ENCODE data around the gene GRHL3.

GRHL3 gene

GRCh38 chr1:24327486-24327885 is 8.3 kb downstream of the GRHL3 start:
- 0 out of 2 replicates have a peak, but pooled peaks cover 1% of the 10 kb centered on the region for H3K4me1 ChIP-seq (ENCODE audit: control insufficient read depth, insufficient read depth, low read length)
- DNase-seq (ENCODE audit: low read depth, low spot score) = no peak
- H3K36me3 ChIP-seq (ENCODE audit: control insufficient read depth, insufficient read depth, low read length) = no peaks in the 10 kb centered on the region
- H3K27me3 ChIP-seq (ENCODE audit: control insufficient read depth, insufficient read depth, low read length) = peaks cover 2% of the 10 kb centered on the region; the same call in 1 of the 2 replicates
- H3K4me3 ChIP-seq (ENCODE audit: low read length) = no peak overlapping the region
- H3K9me3 ChIP-seq (ENCODE audit: control insufficient read depth, insufficient read depth, low read length) = no peaks in the 10 kb centered on the region
- H3K27ac ChIP-seq (ENCODE audit: low read length) = no peak overlapping the region

- Histone ChIP-seq H3K27ac (ENCODE audit: low read length) (no peak overlapping the region), H3K4me3 (ENCODE audit: low read length) (no peak overlapping the region), H3K9me3 (ENCODE audit: control insufficient read depth, insufficient read depth, low read length) (no peaks in the 10 kb centered on the region), H3K36me3 (ENCODE audit: control insufficient read depth, insufficient read depth, low read length) (no peaks in the 10 kb centered on the region), H3K27me3 (ENCODE audit: control insufficient read depth, insufficient read depth, low read length) (0 out of 2 replicates have a peak, but pooled peaks cover 2% of the 10 kb centered on the region), H3K4me1 (ENCODE audit: control insufficient read depth, insufficient read depth, low read length) (0 out of 2 replicates have a peak, but pooled peaks cover 1% of the 10 kb centered on the region)
- no peak for DNase-seq (ENCODE audit: low read depth, low spot score)
- WGBS (ENCODE audit: insufficient coverage, insufficient read length) = no CpG with 5 or more reads among the region's 2 CpGs
Measured at GRCh38 chr1:24327891-24328290, 8.7 kb downstream of the GRHL3 start.

GRCh38 chr1:24329331-24329730 is 10.2 kb downstream of the GRHL3 start:
- Histone ChIP-seq H3K27me3 (ENCODE audit: control insufficient read depth, insufficient read depth, low read length) (no peaks in the 10 kb centered on the region), H3K4me3 (ENCODE audit: low read length) (no peak overlapping the region), H3K36me3 (ENCODE audit: control insufficient read depth, insufficient read depth, low read length) (no peaks in the 10 kb centered on the region), H3K27ac (ENCODE audit: low read length) (no peak overlapping the region), H3K9me3 (ENCODE audit: control insufficient read depth, insufficient read depth, low read length) (no peaks in the 10 kb centered on the region), H3K4me1 (ENCODE audit: control insufficient read depth, insufficient read depth, low read length) (0 out of 2 replicates have a peak, but pooled peaks cover 1% of the 10 kb centered on the region)
- DNase-seq (ENCODE audit: low read depth, low spot score) = no peak
- no CpG with 5 or more reads among the region's 9 CpGs for WGBS (ENCODE audit: insufficient coverage, insufficient read length)

GRCh38 chr1:24329797-24330543 is 10.8 kb downstream of the GRHL3 start:
- H3K4me3 ChIP-seq (ENCODE audit: low read length) = no peak overlapping the region
- H3K36me3 ChIP-seq (ENCODE audit: control insufficient read depth, insufficient read depth, low read length) = no peaks in the 10 kb centered on the region
- WGBS (ENCODE audit: insufficient coverage, insufficient read length) = no CpG with 5 or more reads among the region's 2 CpGs
- DNase-seq (ENCODE audit: low read depth, low spot score) = no peak
- no peak overlapping the region for H3K27ac ChIP-seq (ENCODE audit: low read length)
- no peaks in the 10 kb centered on the region for H3K27me3 ChIP-seq (ENCODE audit: control insufficient read depth, insufficient read depth, low read length)
- H3K4me1 ChIP-seq (ENCODE audit: control insufficient read depth, insufficient read depth, low read length) = 0 out of 2 replicates have a peak, but pooled peaks cover 1% of the 10 kb centered on the region
- H3K9me3 ChIP-seq (ENCODE audit: control insufficient read depth, insufficient read depth, low read length) = no peaks in the 10 kb centered on the region

- H3K27ac ChIP-seq (ENCODE audit: low read length) = no peak overlapping the region
- no CpG with 5 or more reads among the region's 7 CpGs for WGBS (ENCODE audit: insufficient coverage, insufficient read length)
- no peak overlapping the region for H3K4me3 ChIP-seq (ENCODE audit: low read length)
- H3K36me3 ChIP-seq (ENCODE audit: control insufficient read depth, insufficient read depth, low read length) = no peaks in the 10 kb centered on the region
- H3K27me3 ChIP-seq (ENCODE audit: control insufficient read depth, insufficient read depth, low read length) = no peaks in the 10 kb centered on the region
- DNase-seq (ENCODE audit: low read depth, low spot score) = no peak
- no peaks in the 10 kb centered on the region for H3K9me3 ChIP-seq (ENCODE audit: control insufficient read depth, insufficient read depth, low read length)
- H3K4me1 ChIP-seq (ENCODE audit: control insufficient read depth, insufficient read depth, low read length) = 0 out of 2 replicates have a peak, but pooled peaks cover 1% of the 10 kb centered on the region
Measured at GRCh38 chr1:24331961-24332673, 13.0 kb downstream of the GRHL3 start.

GRCh38 chr1:24336075-24336474 is 16.9 kb downstream of the GRHL3 start:
- Histone ChIP-seq H3K4me3 (ENCODE audit: low read length) (no peak overlapping the region), H3K36me3 (ENCODE audit: control insufficient read depth, insufficient read depth, low read length) (no peaks in the 10 kb centered on the region), H3K9me3 (ENCODE audit: control insufficient read depth, insufficient read depth, low read length) (no peaks in the 10 kb centered on the region), H3K27ac (ENCODE audit: low read length) (no peak overlapping the region), H3K4me1 (ENCODE audit: control insufficient read depth, insufficient read depth, low read length) (peaks cover 14% of the 10 kb centered on the region), H3K27me3 (ENCODE audit: control insufficient read depth, insufficient read depth, low read length) (no peaks in the 10 kb centered on the region)
- WGBS (ENCODE audit: insufficient coverage, insufficient read length) = no CpG with 5 or more reads among the region's 5 CpGs
- DNase-seq (ENCODE audit: low read depth, low spot score) = no peak

GRCh38 chr1:24337455-24337854 is 18.3 kb downstream of the GRHL3 start:
- Histone ChIP-seq H3K9me3 (ENCODE audit: control insufficient read depth, insufficient read depth, low read length) (no peaks in the 10 kb centered on the region), H3K27me3 (ENCODE audit: control insufficient read depth, insufficient read depth, low read length) (no peaks in the 10 kb centered on the region), H3K4me1 (ENCODE audit: control insufficient read depth, insufficient read depth, low read length) (peaks cover 18% of the 10 kb centered on the region), H3K27ac (ENCODE audit: low read length) (no peak overlapping the region), H3K36me3 (ENCODE audit: control insufficient read depth, insufficient read depth, low read length) (no peaks in the 10 kb centered on the region), H3K4me3 (ENCODE audit: low read length) (no peak overlapping the region)
- no CpG with 5 or more reads among the region's 4 CpGs for WGBS (ENCODE audit: insufficient coverage, insufficient read length)
- DNase-seq (ENCODE audit: low read depth, low spot score) = no peak

- Histone ChIP-seq H3K9me3 (ENCODE audit: control insufficient read depth, insufficient read depth, low read length) (no peaks in the 10 kb centered on the region), H3K36me3 (ENCODE audit: control insufficient read depth, insufficient read depth, low read length) (no peaks in the 10 kb centered on the region), H3K4me1 (ENCODE audit: control insufficient read depth, insufficient read depth, low read length) (peaks cover 18% of the 10 kb centered on the region), H3K27ac (ENCODE audit: low read length) (no peak overlapping the region), H3K27me3 (ENCODE audit: control insufficient read depth, insufficient read depth, low read length) (no peaks in the 10 kb centered on the region), H3K4me3 (ENCODE audit: low read length) (no peak overlapping the region)
- no CpG with 5 or more reads among the region's 5 CpGs for WGBS (ENCODE audit: insufficient coverage, insufficient read length)
- DNase-seq (ENCODE audit: low read depth, low spot score) = no peak
Measured at GRCh38 chr1:24338447-24338846, 19.3 kb downstream of the GRHL3 start.

- DNase-seq (ENCODE audit: low read depth, low spot score) = no peak
- H3K9me3 ChIP-seq (ENCODE audit: control insufficient read depth, insufficient read depth, low read length) = no peaks in the 10 kb centered on the region
- H3K36me3 ChIP-seq (ENCODE audit: control insufficient read depth, insufficient read depth, low read length) = no peaks in the 10 kb centered on the region
- no CpG with 5 or more reads among the region's 8 CpGs for WGBS (ENCODE audit: insufficient coverage, insufficient read length)
- H3K27me3 ChIP-seq (ENCODE audit: control insufficient read depth, insufficient read depth, low read length) = no peaks in the 10 kb centered on the region
- no peak overlapping the region for H3K4me3 ChIP-seq (ENCODE audit: low read length)
- no peak overlapping the region for H3K27ac ChIP-seq (ENCODE audit: low read length)
- peaks cover 18% of the 10 kb centered on the region for H3K4me1 ChIP-seq (ENCODE audit: control insufficient read depth, insufficient read depth, low read length)
Measured at GRCh38 chr1:24339996-24340395, 20.8 kb downstream of the GRHL3 start.

- Histone ChIP-seq H3K9me3 (ENCODE audit: control insufficient read depth, insufficient read depth, low read length) (no peaks in the 10 kb centered on the region), H3K27me3 (ENCODE audit: control insufficient read depth, insufficient read depth, low read length) (no peaks in the 10 kb centered on the region), H3K27ac (ENCODE audit: low read length) (no peak overlapping the region), H3K4me3 (ENCODE audit: low read length) (no peak overlapping the region), H3K4me1 (ENCODE audit: control insufficient read depth, insufficient read depth, low read length) (peaks cover 18% of the 10 kb centered on the region), H3K36me3 (ENCODE audit: control insufficient read depth, insufficient read depth, low read length) (no peaks in the 10 kb centered on the region)
- no peak for DNase-seq (ENCODE audit: low read depth, low spot score)
- no CpG with 5 or more reads among the region's 8 CpGs for WGBS (ENCODE audit: insufficient coverage, insufficient read length)
Measured at GRCh38 chr1:24340770-24341169, 21.6 kb downstream of the GRHL3 start.
